Sigmoid colon (tissue), 7 donors: ENCODE data around the gene RPP40. TPM values are rescaled to one million over a fixed set of nuclear protein-coding genes. Genes with fewer than 3 reads are reported as not detected.

Experiments used
- DNase-seq: peaks from one replicate; pipeline ENCODE4 v3.0.0-alpha.2; 2019
- H3K27ac ChIP-seq, 4 donors: fragments of 200-600 bp; sonication (generic); one replicate each; pipeline ENCODE4 v1.5.1; 2016 to 2019; ENCODE audit warnings: mild to moderate bottlenecking in 1 of 4
- H3K27me3 ChIP-seq, 3 donors: fragments of 200-600 bp; sonication (generic); one replicate each; pipeline ENCODE4 v1.5.1; 2019; ENCODE audit warnings: mild to moderate bottlenecking in 1 of 3
- H3K36me3 ChIP-seq, 4 donors: fragments of 200-600 bp; sonication (generic); one replicate each; pipeline ENCODE4 v1.5.1; 2016 to 2019
- H3K4me1 ChIP-seq, 4 donors: fragments of 200-600 bp; sonication (generic); one replicate each; pipeline ENCODE4 v1.5.1; 2017 to 2019
- H3K4me3 ChIP-seq, 4 donors: fragments of 200-600 bp; sonication (generic); one replicate each; pipeline ENCODE4 v1.5.1; 2017 to 2019; ENCODE audit warnings: mild to moderate bottlenecking in 2 of 4, moderate library complexity in 1 of 4
- H3K9me3 ChIP-seq, 4 donors: fragments of 200-600 bp in 3 of 4; sonication (generic) in 3 of 4; one replicate each; pipeline versions ENCODE4 v1.5.1 to v1.6.1; 2013 to 2019
- EP300 ChIP-seq, 4 donors: sonication (generic); formaldehyde crosslinking; IDR thresholded peaks; one replicate each; pipeline ENCODE4 v1.6.1; 2017; ENCODE audit warnings: antibody characterized with exemption in 4 of 4
- POLR2A ChIP-seq, 2 donors: fragments of 450-650 bp; IDR thresholded peaks; one replicate each; pipeline ENCODE4 v1.6.1; 2016; ENCODE audit warnings: antibody characterized with exemption in 2 of 2, mild to moderate bottlenecking in 2 of 2, moderate library complexity in 2 of 2
- POLR2AphosphoS5 ChIP-seq, 4 donors: sonication (generic); formaldehyde crosslinking; IDR thresholded peaks; one replicate each; pipeline ENCODE4 v1.6.1; 2017; ENCODE audit warnings: antibody characterized with exemption in 4 of 4
- WGBS, 2 donors: extraction: QIAGEN DNeasy Blood & Tissue Kit; methylation state at CpG; one replicate each; pipeline ENCODE4 v1.1.7; 2013; 5-methylcytosine and 5-hydroxymethylcytosine counted together
- intact Hi-C: fragments of 100-400 bp; cut with DNase I; formaldehyde crosslinking; loops from one replicate; pipeline ENCODE4 v1.15.1; 2023
- polyA plus RNA-seq, 3 donors: library from polyadenylated mRNA; stranded (reverse); fragments of 200-250 nt; gene quantifications; one replicate each; pipeline ENCODE4 v1.2.3, GENCODE V29; 2013
- total RNA-seq, 4 donors: library from RNA; depleted of rRNA; stranded (reverse); fragments of >200 nt; gene quantifications; one replicate each; pipeline ENCODE4 v1.1.0, GENCODE V29; 2016
- TF ChIP-seq, protein P1 (sequence below), 4 experiments: fragments of 450-650 bp in 3 of 4; fragments of 200-600 bp in 1 of 4; IDR thresholded peaks; one replicate each; pipeline ENCODE4 v1.5.1; 2016 to 2019; ENCODE audit warnings: antibody characterized with exemption in 4 of 4, mild to moderate bottlenecking in 3 of 4, moderate library complexity in 2 of 4
- donor health status: healthy with polysubstance abuse.
- donor health status: Bipolar disorder and iron deficiency.
- donor health status: healthy.

RPP40 gene
- total and polyA plus RNA-seq, 7 donors: 4.2 to 9.7 (median 6.5) TPM

DNA sequence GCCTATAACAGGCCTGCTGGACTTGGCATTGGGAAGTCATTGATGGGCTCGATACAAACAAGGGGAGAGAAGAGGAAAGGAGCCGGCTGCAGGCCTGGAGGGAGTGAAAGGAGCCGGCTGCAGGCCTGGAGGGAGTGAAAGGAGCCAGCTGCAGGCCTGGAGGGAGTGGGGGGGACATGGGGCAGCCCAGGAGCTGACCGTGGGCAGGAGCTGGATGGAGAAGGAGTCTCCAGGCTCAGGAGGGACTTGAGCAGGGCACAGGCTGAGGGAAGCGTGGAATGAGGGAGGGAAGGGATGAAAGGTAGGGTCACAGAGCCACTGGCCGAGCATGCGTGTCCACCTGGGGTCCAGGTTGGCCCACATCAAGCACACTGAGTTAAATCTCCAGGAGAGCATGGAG lies 32.0 kb downstream of the RPP40 start:
- intact Hi-C loops: loop anchor here (5.0 kb wide), 1 partner anchor 55 kb away; no protein-coding TSS in a partner anchor
- no peaks in the 10 kb centered on the region for H3K27me3 ChIP-seq
- H3K27ac ChIP-seq: peak overlapping the region in 2 of 4 donors; percentile 51 to 61
- H3K9me3 ChIP-seq: no peaks in the 10 kb centered on the region
- H3K4me3 ChIP-seq: no peak overlapping the region
- no peak for DNase-seq
- WGBS, 2 donors: 84 to 89% methylated on average over 7 of the region's 7 CpGs
- H3K36me3 ChIP-seq: no peaks in the 10 kb centered on the region
- H3K4me1 ChIP-seq: peaks cover 0 to 41% (median 21%) of the 10 kb centered on the region in 4 donors
- TF ChIP-seq POLR2A (IDR thresholded peaks at IDR 0.05) (no peak), POLR2AphosphoS5 (IDR thresholded peaks at IDR 0.05) (no peak), EP300 (IDR thresholded peaks at IDR 0.05) (no peak)
- TF ChIP-seq, protein P1, sequence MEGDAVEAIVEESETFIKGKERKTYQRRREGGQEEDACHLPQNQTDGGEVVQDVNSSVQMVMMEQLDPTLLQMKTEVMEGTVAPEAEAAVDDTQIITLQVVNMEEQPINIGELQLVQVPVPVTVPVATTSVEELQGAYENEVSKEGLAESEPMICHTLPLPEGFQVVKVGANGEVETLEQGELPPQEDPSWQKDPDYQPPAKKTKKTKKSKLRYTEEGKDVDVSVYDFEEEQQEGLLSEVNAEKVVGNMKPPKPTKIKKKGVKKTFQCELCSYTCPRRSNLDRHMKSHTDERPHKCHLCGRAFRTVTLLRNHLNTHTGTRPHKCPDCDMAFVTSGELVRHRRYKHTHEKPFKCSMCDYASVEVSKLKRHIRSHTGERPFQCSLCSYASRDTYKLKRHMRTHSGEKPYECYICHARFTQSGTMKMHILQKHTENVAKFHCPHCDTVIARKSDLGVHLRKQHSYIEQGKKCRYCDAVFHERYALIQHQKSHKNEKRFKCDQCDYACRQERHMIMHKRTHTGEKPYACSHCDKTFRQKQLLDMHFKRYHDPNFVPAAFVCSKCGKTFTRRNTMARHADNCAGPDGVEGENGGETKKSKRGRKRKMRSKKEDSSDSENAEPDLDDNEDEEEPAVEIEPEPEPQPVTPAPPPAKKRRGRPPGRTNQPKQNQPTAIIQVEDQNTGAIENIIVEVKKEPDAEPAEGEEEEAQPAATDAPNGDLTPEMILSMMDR (IDR thresholded peaks at IDR 0.05): no peak

- TF ChIP-seq, protein P1 (IDR thresholded peaks at IDR 0.05): no peak
- TF ChIP-seq POLR2AphosphoS5 (IDR thresholded peaks at IDR 0.05): peak in 2 of 4 donors; percentile 29 to 44
- TF ChIP-seq POLR2A (IDR thresholded peaks at IDR 0.05): no peak
- H3K4me3 ChIP-seq: no peak overlapping the region
- no peaks in the 10 kb centered on the region for H3K27me3 ChIP-seq
- peak overlapping the region in 3 of 4 donors; percentile 49 to 61 (median 51) for H3K27ac ChIP-seq
- peaks cover 0 to 43% (median 21%) of the 10 kb centered on the region in 4 donors for H3K4me1 ChIP-seq
- 67 to 78% methylated on average over 9 of the region's 9 CpGs for WGBS, 2 donors
- H3K36me3 ChIP-seq: no peaks in the 10 kb centered on the region
- no peak for DNase-seq
- H3K9me3 ChIP-seq: no peaks in the 10 kb centered on the region
- intact Hi-C loops: loop anchor here (5.0 kb wide), 1 partner anchor 56 kb away; no protein-coding TSS in a partner anchor
Measured at GRCh38 chr6:4970739-4971395, 33.0 kb downstream of the RPP40 start.

DNA sequence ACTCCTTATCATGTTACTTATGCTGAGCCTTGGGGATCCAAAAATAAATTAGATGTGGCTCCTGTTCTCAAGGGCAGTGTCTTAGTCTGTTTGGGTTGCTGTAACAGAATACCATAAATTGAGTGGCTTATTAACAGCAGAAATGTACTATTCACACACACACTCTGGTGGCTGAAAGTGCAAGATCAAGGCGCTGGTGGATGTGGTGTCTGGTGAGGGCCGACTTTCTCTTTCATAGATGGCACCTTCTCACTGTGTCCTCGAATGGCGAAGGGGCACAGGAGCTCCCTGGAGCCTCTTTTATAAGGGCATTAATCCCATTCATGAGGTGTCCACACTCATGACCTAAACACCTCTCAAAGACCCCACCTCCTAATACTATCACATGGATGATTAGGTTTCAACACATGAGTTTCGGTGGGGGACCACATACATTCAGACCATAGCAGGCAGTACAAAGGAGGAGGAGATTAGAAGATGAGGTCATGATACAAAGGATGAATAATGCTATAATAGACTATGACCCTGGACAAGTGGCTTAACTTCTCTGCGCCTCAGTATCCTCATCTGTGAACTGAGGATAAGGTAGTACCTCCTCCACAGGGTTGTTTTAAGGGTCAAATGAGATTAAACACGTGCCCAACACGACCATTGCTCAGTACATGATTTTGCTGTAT lies 34.1 kb downstream of the RPP40 start:
- no peaks in the 10 kb centered on the region for H3K27me3 ChIP-seq
- no peak for TF ChIP-seq EP300 (IDR thresholded peaks at IDR 0.05)
- TF ChIP-seq, protein P1 (IDR thresholded peaks at IDR 0.05): no peak
- TF ChIP-seq POLR2AphosphoS5 (IDR thresholded peaks at IDR 0.05): no peak
- no peak for TF ChIP-seq POLR2A (IDR thresholded peaks at IDR 0.05)
- no peaks in the 10 kb centered on the region for H3K9me3 ChIP-seq
- H3K4me1 ChIP-seq: peaks cover 0 to 47% (median 27%) of the 10 kb centered on the region in 4 donors
- no peak overlapping the region for H3K4me3 ChIP-seq
- 88 to 93% methylated on average over 8 of the region's 8 CpGs for WGBS, 2 donors
- no peaks in the 10 kb centered on the region for H3K36me3 ChIP-seq
- no peak for DNase-seq
- H3K27ac ChIP-seq: peak overlapping the region in 1 of 4 donors; percentile 61
- intact Hi-C loops: loop anchor here (5.0 kb wide), 1 partner anchor 58 kb away; no protein-coding TSS in a partner anchor

GRCh38 chr6:4967301-4968030 lies 36.4 kb downstream of the RPP40 start:
- intact Hi-C loops: no loop called here
- Histone ChIP-seq H3K4me3 (no peak overlapping the region), H3K27me3 (no peaks in the 10 kb centered on the region), H3K36me3 (no peaks in the 10 kb centered on the region), H3K9me3 (no peaks in the 10 kb centered on the region), H3K4me1 (peaks cover 0 to 40% (median 15%) of the 10 kb centered on the region in 4 donors), H3K27ac (no peak overlapping the region)
- 90 to 92% methylated on average over 5 of the region's 5 CpGs for WGBS, 2 donors
- DNase-seq: no peak
- TF ChIP-seq POLR2A (IDR thresholded peaks at IDR 0.05) (no peak), POLR2AphosphoS5 (IDR thresholded peaks at IDR 0.05) (no peak), EP300 (IDR thresholded peaks at IDR 0.05) (no peak)
- TF ChIP-seq, protein P1 (IDR thresholded peaks at IDR 0.05): no peak
